Measurements from ENCODE around the gene PIGN. TPM values are rescaled to one million over a fixed set of nuclear protein-coding genes. Genes with fewer than 3 reads are reported as not detected.

PIGN gene, protein sequence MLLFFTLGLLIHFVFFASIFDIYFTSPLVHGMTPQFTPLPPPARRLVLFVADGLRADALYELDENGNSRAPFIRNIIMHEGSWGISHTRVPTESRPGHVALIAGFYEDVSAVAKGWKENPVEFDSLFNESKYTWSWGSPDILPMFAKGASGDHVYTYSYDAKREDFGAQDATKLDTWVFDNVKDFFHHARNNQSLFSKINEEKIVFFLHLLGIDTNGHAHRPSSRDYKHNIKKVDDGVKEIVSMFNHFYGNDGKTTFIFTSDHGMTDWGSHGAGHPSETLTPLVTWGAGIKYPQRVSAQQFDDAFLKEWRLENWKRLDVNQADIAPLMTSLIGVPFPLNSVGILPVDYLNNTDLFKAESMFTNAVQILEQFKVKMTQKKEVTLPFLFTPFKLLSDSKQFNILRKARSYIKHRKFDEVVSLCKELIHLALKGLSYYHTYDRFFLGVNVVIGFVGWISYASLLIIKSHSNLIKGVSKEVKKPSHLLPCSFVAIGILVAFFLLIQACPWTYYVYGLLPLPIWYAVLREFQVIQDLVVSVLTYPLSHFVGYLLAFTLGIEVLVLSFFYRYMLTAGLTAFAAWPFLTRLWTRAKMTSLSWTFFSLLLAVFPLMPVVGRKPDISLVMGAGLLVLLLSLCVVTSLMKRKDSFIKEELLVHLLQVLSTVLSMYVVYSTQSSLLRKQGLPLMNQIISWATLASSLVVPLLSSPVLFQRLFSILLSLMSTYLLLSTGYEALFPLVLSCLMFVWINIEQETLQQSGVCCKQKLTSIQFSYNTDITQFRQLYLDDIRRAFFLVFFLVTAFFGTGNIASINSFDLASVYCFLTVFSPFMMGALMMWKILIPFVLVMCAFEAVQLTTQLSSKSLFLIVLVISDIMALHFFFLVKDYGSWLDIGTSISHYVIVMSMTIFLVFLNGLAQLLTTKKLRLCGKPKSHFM
- 17.7 and 21.2 TPM in 2 replicates for total RNA-seq

DNA sequence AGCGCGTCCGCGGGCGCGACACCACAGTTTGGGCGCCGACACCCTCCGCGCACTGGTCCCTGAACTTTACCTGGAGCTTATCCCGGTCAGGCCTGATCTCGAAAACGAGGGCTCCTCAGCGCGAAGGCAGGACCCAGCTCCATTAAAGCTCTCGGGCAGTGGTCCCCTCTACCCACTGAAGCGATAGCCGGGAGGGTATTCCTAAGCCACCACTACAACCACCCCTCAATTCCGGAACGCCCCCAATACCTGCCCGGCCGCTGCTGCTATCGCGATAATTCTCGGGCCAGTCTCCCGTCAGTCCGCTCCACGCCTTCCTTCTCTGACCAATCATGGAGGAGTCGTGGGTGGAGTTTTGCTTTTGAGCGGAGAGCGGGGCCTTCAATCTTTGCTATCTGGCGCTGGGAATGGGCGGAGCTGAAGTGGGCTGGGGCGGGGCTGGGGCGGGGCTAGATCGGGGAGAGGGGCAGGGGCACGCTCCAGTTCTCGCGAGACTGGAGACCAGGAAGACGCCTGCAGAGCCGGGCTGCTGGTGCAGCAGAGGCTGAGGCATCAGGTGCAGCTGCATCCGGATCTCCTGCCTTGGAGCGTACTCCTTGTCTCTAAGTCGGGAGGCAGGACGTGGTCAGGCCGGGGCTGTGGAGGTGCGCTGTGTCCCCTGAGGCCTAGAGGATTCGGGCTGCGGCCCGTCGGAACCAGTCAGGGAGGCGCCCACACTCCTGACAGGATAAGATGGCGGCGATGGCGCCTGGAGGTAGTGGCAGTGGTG lies at the start of gene PIGN, which contains the start of gene RELCH:
Gene PIGN, minus strand, starts transcription at position 283 of the 769 bp plus-strand sequence. CDS start 25,703 bp downstream, outside the sequence.
Gene RELCH, plus strand, starts transcription at position 482 of the 769 bp plus-strand sequence. Its CDS starts 251 bp downstream, at position 733.

Other genes starting within 250 kb of the PIGN start
- 19.2 and 39.9 TPM in 2 replicates for gene RELCH, start 199 bp upstream of the PIGN start, total RNA-seq
- 0.23 and 0.34 TPM in 2 replicates for gene TNFRSF11A, start 138.3 kb upstream of the PIGN start, total RNA-seq

Measured in pericardium fibroblast (primary cell).